Astrocyte (in vitro differentiated cells and primary cell): ENCODE data around the gene DUSP1. TPM values are rescaled to one million over a fixed set of nuclear protein-coding genes. Genes with fewer than 3 reads are reported as not detected.

Experiments used
- DNase-seq: peaks from one replicate; pipeline ENCODE4 v3.0.0-alpha.2; 2010; ENCODE audit warnings: low read depth
- FAIRE-seq: peaks from 2 replicates; lab custom pipeline; 2011; peaks lifted over from hg19 to GRCh38; lab: Jason Lieb, UNC
- H2AFZ ChIP-seq: 2 replicates; pipeline ENCODE4 v1.6.0; 2012; ENCODE audit warnings: low read depth, low read length, inconsistent platforms
- H3K27ac ChIP-seq: 2 replicates; pipeline ENCODE4 v1.5.1; 2011; ENCODE audit warnings: low read depth, low read length, inconsistent platforms
- H3K27me3 ChIP-seq: 2 replicates; pipeline ENCODE4 v1.6.0; 2011; ENCODE audit warnings: low read length, inconsistent platforms; ENCODE audit not compliant: insufficient read depth
- H3K36me3 ChIP-seq: 2 replicates; pipeline ENCODE4 v1.5.1; 2011; ENCODE audit warnings: low read length, inconsistent platforms; ENCODE audit not compliant: insufficient read depth
- H3K4me1 ChIP-seq: 2 replicates; pipeline ENCODE4 v1.5.1; 2011; ENCODE audit warnings: low read length, inconsistent platforms; ENCODE audit not compliant: insufficient read depth
- H3K4me2 ChIP-seq: 2 replicates; pipeline ENCODE4 v1.6.0; 2012; ENCODE audit warnings: low read length, inconsistent platforms
- H3K4me3 ChIP-seq: 2 replicates; pipeline ENCODE4 v1.5.1; 2011; ENCODE audit warnings: low read depth, mild to moderate bottlenecking, low read length, inconsistent platforms; ENCODE audit not compliant: insufficient read depth
- H3K79me2 ChIP-seq: 2 replicates; pipeline ENCODE4 v1.6.0; 2012; ENCODE audit warnings: mild to moderate bottlenecking, low read length, inconsistent platforms; ENCODE audit not compliant: insufficient read depth
- H3K9ac ChIP-seq: 2 replicates; pipeline ENCODE4 v1.6.0; 2012; ENCODE audit warnings: mild to moderate bottlenecking, low read length, inconsistent platforms
- H3K9me3 ChIP-seq: 2 replicates; pipeline ENCODE4 v1.5.1; 2012; ENCODE audit warnings: low read depth, mild to moderate bottlenecking, low read length, inconsistent platforms; ENCODE audit not compliant: insufficient read depth
- H4K20me1 ChIP-seq: 2 replicates; pipeline ENCODE4 v1.6.0; 2012; ENCODE audit warnings: low read length, inconsistent platforms; ENCODE audit not compliant: insufficient read depth
- H3K27ac Mint-ChIP-seq: one replicate; pipeline ENCODE4 v1.8.0; 2021; ENCODE audit warnings: mild to moderate bottlenecking, mixed read lengths; ENCODE audit not compliant: unreplicated experiment
- H3K27me3 Mint-ChIP-seq: one replicate; pipeline ENCODE4 v1.8.0; 2021; ENCODE audit warnings: low read depth, mixed read lengths; ENCODE audit not compliant: unreplicated experiment
- H3K36me3 Mint-ChIP-seq: one replicate; pipeline ENCODE4 v1.8.0; 2021; ENCODE audit warnings: low read depth, mixed read lengths; ENCODE audit not compliant: unreplicated experiment
- H3K4me1 Mint-ChIP-seq: one replicate; pipeline ENCODE4 v1.8.0; 2021; ENCODE audit warnings: low read depth, mixed read lengths; ENCODE audit not compliant: unreplicated experiment
- H3K4me3 Mint-ChIP-seq: one replicate; pipeline ENCODE4 v1.8.0; 2021; ENCODE audit warnings: mild to moderate bottlenecking, moderate library complexity, mixed read lengths; ENCODE audit not compliant: unreplicated experiment
- H3K9me3 Mint-ChIP-seq: one replicate; pipeline ENCODE4 v1.8.0; 2021; ENCODE audit warnings: mild to moderate bottlenecking, mixed read lengths; ENCODE audit not compliant: unreplicated experiment
- CTCF ChIP-seq: IDR thresholded peaks from 2 replicates; pipeline ENCODE4 v1.5.1; 2011; ENCODE audit warnings: low read depth, mild to moderate bottlenecking, inconsistent platforms, low read length, moderate library complexity; ENCODE audit not compliant: insufficient read depth
- EZH2 ChIP-seq: IDR thresholded peaks from 2 replicates; pipeline ENCODE4 v1.6.1; 2012; ENCODE audit warnings: mild to moderate bottlenecking, low read length, inconsistent platforms; ENCODE audit not compliant: insufficient read depth
- total RNA-seq: library from RNA; stranded (reverse); gene quantifications from 2 replicates; pipeline ENCODE4 v1.2.1, GENCODE V29; 2021

The DUSP1 gene
- total RNA-seq, 1 donor from 2014 or later, result 90.1 TPM

DNA sequence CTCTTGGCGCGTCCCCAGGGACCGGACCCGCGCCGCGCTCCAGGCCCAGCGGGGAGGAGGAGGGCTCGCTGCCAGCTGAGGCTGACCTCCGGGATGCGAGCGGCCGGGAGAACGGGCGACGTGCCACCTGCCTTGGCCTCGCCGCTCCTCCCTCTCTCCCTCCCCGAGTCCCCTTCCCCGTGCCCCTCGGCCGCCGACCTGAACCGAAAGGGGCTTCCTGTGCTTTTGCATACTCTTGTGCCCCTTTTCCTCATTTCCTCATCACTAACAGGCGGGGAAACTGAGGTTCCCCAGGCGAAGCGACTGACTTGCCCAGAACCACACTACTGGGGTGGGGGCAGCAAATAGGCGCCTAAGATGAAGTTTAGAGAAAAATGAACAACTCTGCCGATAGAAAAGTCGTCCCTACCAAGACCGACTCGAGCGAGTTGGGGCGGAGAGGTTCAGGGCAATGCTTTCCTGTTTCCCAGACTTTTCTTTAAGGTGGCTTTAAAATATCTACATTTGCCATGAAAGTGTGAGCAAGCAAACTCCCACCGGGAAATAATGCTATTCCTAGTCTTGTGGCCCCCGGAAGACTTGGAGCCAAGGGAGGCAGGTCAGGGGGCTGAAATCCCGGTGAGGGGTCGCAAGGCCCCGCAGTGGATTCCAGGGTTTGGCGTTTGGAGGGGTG, 580 bp upstream of the DUSP1 start:
- Mint-ChIP-seq H3K4me1 (peaks cover 40% of the 10 kb centered on the region), H3K4me3 (peak overlapping the region; percentile 81), H3K36me3 (peaks cover 16% of the 10 kb centered on the region), H3K27me3 (no peaks in the 10 kb centered on the region), H3K27ac (peak overlapping the region; percentile 99), H3K9me3 (no peaks in the 10 kb centered on the region)
- FAIRE-seq (no peak), DNase-seq (no peak)
- no peak overlapping the region for H2AFZ ChIP-seq
- peaks cover 38% of the 10 kb centered on the region for H3K79me2 ChIP-seq
- H3K9me3 ChIP-seq, result no peaks in the 10 kb centered on the region
- TF ChIP-seq CTCF (no peak), EZH2 (no peak)
- H3K4me3 ChIP-seq, result peak overlapping the region; percentile 56
- H3K9ac ChIP-seq, result peak overlapping the region; percentile 98
- H3K27me3 ChIP-seq, result no peaks in the 10 kb centered on the region
- H3K36me3 ChIP-seq, result peaks cover 25% of the 10 kb centered on the region
- peak overlapping the region; percentile 100 for H3K27ac ChIP-seq
- peaks cover 44% of the 10 kb centered on the region for H3K4me1 ChIP-seq
- H3K4me2 ChIP-seq, result peak overlapping the region; percentile 89
- peaks cover 42% of the 10 kb centered on the region for H4K20me1 ChIP-seq

GRCh38 chr5:172770374-172770674, 671 bp downstream of the DUSP1 start:
- Histone ChIP-seq H3K9ac (peak overlapping the region; percentile 98), H4K20me1 (peaks cover 48% of the 10 kb centered on the region), H3K4me1 (peaks cover 55% of the 10 kb centered on the region), H3K27me3 (no peaks in the 10 kb centered on the region), H3K36me3 (peaks cover 25% of the 10 kb centered on the region), H3K79me2 (peaks cover 38% of the 10 kb centered on the region), H3K4me3 (peak overlapping the region; percentile 96), H3K9me3 (no peaks in the 10 kb centered on the region), H3K4me2 (peak overlapping the region; percentile 91), H2AFZ (no peak overlapping the region), H3K27ac (peak overlapping the region; percentile 95)
- Mint-ChIP-seq H3K4me3 (peak overlapping the region; percentile 99), H3K27me3 (no peaks in the 10 kb centered on the region), H3K27ac (peak overlapping the region; percentile 93), H3K9me3 (no peaks in the 10 kb centered on the region), H3K4me1 (peaks cover 47% of the 10 kb centered on the region), H3K36me3 (peaks cover 16% of the 10 kb centered on the region)
- no peak for DNase-seq
- no peak for FAIRE-seq
- TF ChIP-seq CTCF (no peak), EZH2 (no peak)
